PC-3 (cell line): ENCODE results near the gene FIS1. TPM values are rescaled to one million over a fixed set of nuclear protein-coding genes. Genes with fewer than 3 reads are reported as not detected.

Source experiments
- ATAC-seq: fragments of 200-7000 bp; cut with Tn5 transposase; 2 replicates; pipeline ENCODE4 v1.9.1; 2020; ENCODE audit warnings: mild to moderate bottlenecking, moderate library complexity
- BruUV-seq: library from RNA; stranded (reverse); fragments of 400-500 nt; replicated peaks from 2 replicates; lab custom pipeline; 2021; lab: Mats Ljungman, UMichigan
- CTCF ChIA-PET: fragments of 300-600 bp; sonication (Branson Sonifier 250); formaldehyde crosslinking; loops from one replicate; lab custom pipeline; 2022; ENCODE audit warnings: antibody characterized with exemption; lab: Charles Lee
- POLR2A ChIA-PET: fragments of 300-600 bp; sonication (Branson Sonifier 250); formaldehyde crosslinking; loops from one replicate; lab custom pipeline; 2022; ENCODE audit warnings: antibody characterized with exemption; ENCODE audit not compliant: unreplicated experiment; lab: Charles Lee
- DNase-seq: peaks from one replicate; pipeline ENCODE4 v3.0.0-alpha.2; 2015
- H2AFZ ChIP-seq: fragments of 300-600 bp; sonication (generic); 2 replicates; pipeline ENCODE4 v1.6.0; 2016; ENCODE audit warnings: antibody characterized with exemption, low read length
- H3F3A ChIP-seq: fragments of 300-600 bp; sonication (generic); one replicate; pipeline ENCODE4 v1.6.0; 2017; ENCODE audit warnings: antibody characterized with exemption, low read length, control low read depth, mild to moderate bottlenecking; ENCODE audit not compliant: unreplicated experiment
- H3K27ac ChIP-seq: fragments of 300-600 bp; sonication (generic); 2 replicates; pipeline ENCODE4 v1.5.1; 2016; ENCODE audit warnings: mild to moderate bottlenecking, low read length
- H3K27me3 ChIP-seq: fragments of 300-600 bp; sonication (generic); 2 replicates; pipeline ENCODE4 v1.6.1; 2016; ENCODE audit warnings: low read length, mixed read lengths
- H3K36me3 ChIP-seq: fragments of 300-600 bp; sonication (generic); 2 replicates; pipeline ENCODE4 v1.6.1; 2016; ENCODE audit warnings: low read depth, mixed run types, low read length, mixed read lengths
- H3K4me1 ChIP-seq: fragments of 300-600 bp; sonication (generic); 2 replicates; pipeline ENCODE4 v1.5.1; 2016; ENCODE audit warnings: low read length; ENCODE audit not compliant: insufficient read depth
- H3K4me2 ChIP-seq: fragments of 300-600 bp; sonication (generic); 2 replicates; pipeline ENCODE4 v1.6.0; 2016; ENCODE audit warnings: low read length
- H3K4me3 ChIP-seq: fragments of 300-600 bp; sonication (generic); 2 replicates; pipeline ENCODE4 v1.5.1; 2016; ENCODE audit warnings: mild to moderate bottlenecking, low read length, mixed read lengths
- H3K79me2 ChIP-seq: fragments of 300-600 bp; sonication (generic); 2 replicates; pipeline ENCODE4 v1.6.1; 2017; ENCODE audit warnings: low read length, mixed read lengths
- H3K9ac ChIP-seq: fragments of 300-600 bp; sonication (generic); 2 replicates; pipeline ENCODE4 v1.6.0; 2016; ENCODE audit warnings: mild to moderate bottlenecking, low read length
- H3K9me2 ChIP-seq: fragments of 300-600 bp; sonication (generic); replicated peaks from 2 replicates; pipeline ENCODE4 v1.6.1; 2016; ENCODE audit warnings: mixed run types, low read length, mixed read lengths
- H3K9me3 ChIP-seq: fragments of 300-600 bp; sonication (generic); 2 replicates; pipeline ENCODE4 v1.6.1; 2016; ENCODE audit warnings: low read length, mixed read lengths
- H4K20me1 ChIP-seq: fragments of 300-600 bp; sonication (generic); 2 replicates; pipeline ENCODE4 v1.6.1; 2016; ENCODE audit warnings: low read length, mixed read lengths
- CTCF ChIP-seq: fragments of 300-600 bp; sonication (generic); conservative IDR thresholded peaks from 2 replicates; pipeline ENCODE4 v1.5.1; 2017; ENCODE audit warnings: antibody characterized with exemption, low read depth, mild to moderate bottlenecking, low read length
- EZH2 ChIP-seq: fragments of 300-600 bp; sonication (generic); IDR thresholded peaks from one replicate; pipeline ENCODE4 v1.6.1; 2017; ENCODE audit warnings: antibody characterized with exemption, mild to moderate bottlenecking, low read length; ENCODE audit not compliant: unreplicated experiment
- EZH2phosphoT487 ChIP-seq: fragments of 300-600 bp; sonication (generic); IDR thresholded peaks from 2 replicates; pipeline ENCODE4 v1.6.1; 2018; ENCODE audit warnings: mild to moderate bottlenecking, antibody characterized with exemption, low read length, borderline replicate concordance
- intact Hi-C: fragments of 100-400 bp; cut with micrococcal nuclease; formaldehyde crosslinking; loops from 2 replicates; pipeline ENCODE4 v1.9.0; 2023
- total RNA-seq: library from RNA; depleted of rRNA; stranded (reverse); fragments of >200 nt; gene quantifications from 2 replicates; pipeline ENCODE4 v1.2.3, GENCODE V29; 2014

The FIS1 gene
- total RNA-seq, 1 experiment from 2014 or later = 146 TPM

GRCh38 chr7:101217388-101218235 is 27.3 kb downstream of the FIS1 start, which contains the start of the genes PLOD3 and ZNHIT1:
Gene PLOD3, minus strand, starts transcription at chr7:101217581. Its CDS starts 307 bp downstream, at chr7:101217274.
Gene ZNHIT1, plus strand, starts transcription at chr7:101218165. Its CDS starts 31 bp downstream, at chr7:101218196.
- peak within 1 kb of the TSS; percentile 83 for H3K27ac ChIP-seq
- POLR2A ChIA-PET = interaction anchor here (0.5 to 1.4 kb wide), 11 partner anchors 24 to 1090 kb away, joined by 3 to 25 read pairs (median 3); partner anchors contain the start of genes FIS1, MOSPD3 and UFSP1
- peak within 1 kb of the TSS; percentile 98 for H3K4me2 ChIP-seq
- DNase-seq = peak; percentile 98
- TF ChIP-seq CTCF (no peak), EZH2phosphoT487 (no peak), EZH2 (no peak)
- no peaks in the 10 kb centered on the region for H3K9me3 ChIP-seq
- ATAC-seq = peak; percentile 85
- peak within 1 kb of the TSS; percentile 81 for H2AFZ ChIP-seq
- peaks cover 11% of the 10 kb centered on the region for H3K4me1 ChIP-seq
- H3K9me2 ChIP-seq = no peaks in the 10 kb centered on the region
- no peaks in the 10 kb centered on the region; the same call in 1 of the 2 replicates for H3K36me3 ChIP-seq
- peak within 1 kb of the TSS; percentile 80 for H3K4me3 ChIP-seq
- no peaks in the 10 kb centered on the region for H4K20me1 ChIP-seq
- peak within 1 kb of the TSS; percentile 80 for H3K9ac ChIP-seq
- CTCF ChIA-PET = interaction anchor here (0.7 to 2.0 kb wide), 6 partner anchors 25 to 435 kb away, joined by 3 to 11 read pairs (median 6); no protein-coding TSS in a partner anchor
- BruUV-seq = no TSS peak
- no peaks in the 10 kb centered on the region for H3K27me3 ChIP-seq
- no peaks in the 10 kb centered on the region for H3F3A ChIP-seq
- peaks cover 56% of the 10 kb centered on the region for H3K79me2 ChIP-seq
- intact Hi-C loops = loop anchor here (1.0 kb wide), 1 partner anchor 27 kb away; no protein-coding TSS in a partner anchor

- intact Hi-C loops = no loop called here
- no peaks in the 10 kb centered on the region for H4K20me1 ChIP-seq
- TF ChIP-seq CTCF (no peak; the same call in 1 of the 2 replicates), EZH2phosphoT487 (no peak), EZH2 (no peak)
- H3K27me3 ChIP-seq = no peaks in the 10 kb centered on the region
- no peaks in the 10 kb centered on the region for H3K9me2 ChIP-seq
- BruUV-seq = no TSS peak
- peak overlapping the region; percentile 81 for H2AFZ ChIP-seq
- peaks cover 11% of the 10 kb centered on the region for H3K4me1 ChIP-seq
- H3K79me2 ChIP-seq = peaks cover 56% of the 10 kb centered on the region
- DNase-seq (no peak), ATAC-seq (peak; percentile 18)
- no peaks in the 10 kb centered on the region for H3F3A ChIP-seq
- peak overlapping the region; percentile 80 for H3K4me3 ChIP-seq
- peak overlapping the region; percentile 98 for H3K4me2 ChIP-seq
- H3K27ac ChIP-seq = peak overlapping the region; percentile 83
- POLR2A ChIA-PET = interaction anchor here (0.6 to 1.4 kb wide), 5 partner anchors 27 to 633 kb away, joined by 3 to 7 read pairs (median 6); partner anchors contain the start of gene FIS1
- H3K36me3 ChIP-seq = no peaks in the 10 kb centered on the region; the same call in 1 of the 2 replicates
- CTCF ChIA-PET = interaction anchor here (0.9 to 2.0 kb wide), 4 partner anchors 24 to 66 kb away, joined by 3 to 11 read pairs (median 6); no protein-coding TSS in a partner anchor
- peak overlapping the region; percentile 80 for H3K9ac ChIP-seq
- no peaks in the 10 kb centered on the region for H3K9me3 ChIP-seq
Measured at GRCh38 chr7:101216860-101217387, 28.0 kb downstream of the FIS1 start.
